HG02763 (cell line): Measurements from ENCODE around the gene UTP4.

Experiments used
- ATAC-seq: cut with Tn5 transposase; IDR thresholded peaks from one replicate; pipeline ENCODE4 v1.9.1; 2021; ENCODE audit warnings: mild to moderate bottlenecking, moderate library complexity; ENCODE audit not compliant: unreplicated experiment

UTP4 gene

DNA sequence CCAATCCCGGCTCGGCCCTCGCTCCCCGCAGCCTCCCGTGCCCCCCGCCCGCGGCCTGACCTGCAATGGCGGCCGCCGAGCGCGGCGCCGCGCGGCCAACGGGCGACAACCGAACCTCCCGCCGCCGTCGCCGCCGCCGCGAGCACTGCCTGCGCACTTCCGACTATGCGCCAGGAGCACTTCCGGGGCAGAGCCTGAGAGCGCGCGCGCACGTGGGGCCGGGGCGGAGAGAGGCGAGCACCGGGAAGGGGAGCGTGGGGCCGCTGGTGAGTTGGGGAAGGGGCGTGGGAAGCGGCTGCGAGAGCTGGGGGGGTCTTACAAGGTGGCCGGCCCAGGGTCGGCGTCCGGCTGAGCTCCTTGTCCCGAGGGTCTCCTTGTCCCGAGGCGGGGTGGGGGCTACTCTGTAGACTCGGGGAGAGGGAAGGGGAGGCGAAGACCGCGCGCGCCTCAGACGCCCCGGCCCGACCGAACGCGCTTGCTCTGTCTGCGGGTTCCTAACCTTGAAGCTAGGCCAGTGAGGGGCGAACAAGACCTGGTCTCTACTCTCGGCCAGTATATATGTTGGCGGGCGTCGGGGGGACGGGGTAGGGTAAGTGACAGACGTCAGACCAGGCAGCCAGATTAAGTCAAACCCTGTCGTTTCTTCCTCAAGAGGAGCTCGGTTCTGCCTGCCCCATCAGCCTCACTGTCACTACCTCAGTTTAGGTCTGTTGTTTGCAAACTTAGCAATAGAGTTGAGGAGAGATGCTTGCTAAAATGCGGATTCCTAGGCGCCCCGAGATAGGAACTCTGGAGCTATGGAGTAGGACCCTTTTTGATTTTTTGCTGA is at the start of gene UTP4, which contains the start of gene CHTF8:
TSS of gene UTP4 (plus strand) at position 226 of the 829 bp plus-strand sequence. CDS start 811 bp downstream, outside the sequence.
TSS of gene CHTF8 (minus strand) at position 165 of the 829 bp plus-strand sequence. CDS start 11,130 bp downstream, outside the sequence.
- ATAC-seq, result peak; percentile 90

DNA sequence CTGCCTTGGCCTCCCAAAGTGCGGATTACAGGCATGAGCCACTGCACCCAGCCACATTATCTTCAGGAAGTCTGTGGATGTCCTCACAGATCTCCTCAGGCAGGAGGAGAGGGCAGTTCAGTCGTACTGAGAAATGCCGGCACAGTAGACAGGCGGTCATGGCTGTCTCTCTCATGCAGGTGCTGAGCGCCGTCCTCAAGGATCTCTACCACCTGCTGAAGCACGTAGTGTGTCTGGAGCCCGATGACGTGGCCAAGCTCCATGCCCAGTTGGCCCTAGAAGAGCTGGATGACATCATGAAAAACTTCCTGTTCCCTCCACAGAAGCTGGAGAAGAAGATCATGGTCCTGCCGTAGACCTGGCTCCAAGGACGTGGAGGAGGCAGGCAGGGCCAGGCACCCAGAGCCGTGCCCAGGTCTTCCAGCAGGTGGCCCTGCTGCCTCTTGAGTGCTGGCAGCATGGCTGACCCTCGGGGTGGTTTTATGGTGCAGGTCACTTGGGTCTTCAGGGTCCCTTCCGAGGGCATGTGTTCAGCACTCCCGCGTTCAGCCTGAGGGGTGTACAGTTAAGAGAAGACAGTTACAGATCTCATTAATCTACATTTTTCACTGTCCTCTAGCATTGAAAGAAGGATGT is 49.0 kb upstream of the UTP4 start:
- no peak for ATAC-seq

DNA sequence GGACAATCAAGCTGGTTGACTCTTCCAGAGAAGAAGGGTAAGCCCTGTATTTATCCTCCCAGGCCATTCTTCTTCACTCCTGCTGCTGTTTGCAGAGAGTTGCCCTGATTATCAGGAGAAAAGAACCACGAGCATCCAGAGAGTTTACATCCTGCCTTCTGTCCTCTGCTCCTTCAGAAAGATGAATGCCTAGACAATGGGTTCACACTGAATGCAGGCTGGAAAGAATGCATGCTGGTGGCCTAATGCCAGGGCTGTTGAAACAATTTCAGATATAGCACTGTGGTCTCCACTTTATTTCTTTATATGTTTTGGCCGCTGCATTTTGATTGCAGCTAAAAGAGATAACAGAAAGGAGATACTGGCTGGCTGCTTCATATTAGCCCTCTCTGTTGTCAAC is 48.2 kb upstream of the UTP4 start:
- ATAC-seq, result no peak

DNA sequence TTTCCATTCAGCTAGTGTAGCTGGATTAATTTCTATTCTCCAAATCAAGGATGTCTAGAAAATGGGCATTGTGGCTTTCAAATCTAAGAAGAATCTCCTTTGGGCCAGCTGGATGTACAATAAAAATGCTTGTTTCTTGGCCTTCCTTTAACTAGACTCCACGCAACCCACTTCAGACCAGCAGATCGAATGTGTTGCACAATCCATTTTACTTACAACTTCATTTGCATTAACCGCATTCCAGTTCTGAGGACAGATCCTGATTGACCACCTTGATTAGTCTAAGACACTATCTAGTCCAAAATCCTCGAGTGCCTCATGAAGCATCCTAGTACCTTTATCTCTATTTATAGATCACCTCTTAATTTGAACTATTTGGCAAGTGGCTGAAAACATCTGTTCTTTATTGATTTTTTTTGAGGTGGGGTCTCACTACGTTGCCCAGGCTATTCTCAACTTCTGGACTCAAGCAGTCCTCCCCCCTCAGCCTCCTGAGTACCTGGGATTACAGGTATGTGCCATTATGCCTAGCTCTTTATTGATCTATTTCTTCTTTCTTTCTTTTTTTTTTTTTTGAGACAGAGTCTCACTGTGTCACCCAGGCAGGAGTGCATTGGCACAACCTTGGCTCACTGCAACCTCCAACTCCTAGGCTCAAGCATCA is 47.3 kb upstream of the UTP4 start:
- no peak for ATAC-seq

DNA sequence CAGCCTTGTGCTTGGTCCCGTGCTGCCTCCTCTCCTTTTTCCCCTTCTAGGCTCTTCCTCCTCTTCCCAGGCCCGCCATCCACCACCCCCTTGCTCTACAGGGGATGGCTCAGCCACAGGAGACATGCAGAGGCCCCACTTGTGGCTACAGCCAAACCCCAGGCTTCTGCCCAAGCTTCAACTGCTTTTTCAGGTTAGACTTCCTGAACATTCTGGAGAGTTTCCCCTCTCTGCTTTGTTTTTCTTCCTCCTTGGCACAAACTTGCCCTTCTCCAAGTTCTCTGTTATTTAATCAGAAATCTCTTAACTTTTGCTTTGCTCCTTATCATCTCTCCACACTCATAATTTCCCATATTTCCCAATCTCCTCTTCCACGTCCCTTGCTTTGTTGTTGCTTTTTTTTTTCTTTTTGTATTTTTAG is 45.3 kb upstream of the UTP4 start:
- ATAC-seq, result no peak

DNA sequence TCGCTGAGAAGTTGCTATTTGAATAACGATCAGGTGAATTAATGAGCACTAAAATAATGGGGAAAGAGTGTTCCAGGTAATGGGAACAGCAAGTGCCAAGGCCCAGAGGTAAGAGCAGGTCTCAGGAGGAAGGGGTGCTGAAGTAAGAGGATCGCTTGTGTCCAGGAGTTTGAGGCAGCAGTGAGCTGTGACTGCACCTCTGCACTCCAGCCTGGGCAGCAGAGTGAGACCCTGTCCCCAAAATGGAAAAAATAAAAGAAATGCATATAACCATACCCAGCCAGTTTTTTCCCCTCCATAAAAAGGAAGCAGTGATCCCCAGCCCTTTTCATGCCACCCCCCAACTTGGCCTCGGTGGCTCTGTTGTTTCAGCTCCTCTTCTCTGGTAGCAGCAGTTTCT is 43.8 kb upstream of the UTP4 start:
- ATAC-seq, result no peak

DNA sequence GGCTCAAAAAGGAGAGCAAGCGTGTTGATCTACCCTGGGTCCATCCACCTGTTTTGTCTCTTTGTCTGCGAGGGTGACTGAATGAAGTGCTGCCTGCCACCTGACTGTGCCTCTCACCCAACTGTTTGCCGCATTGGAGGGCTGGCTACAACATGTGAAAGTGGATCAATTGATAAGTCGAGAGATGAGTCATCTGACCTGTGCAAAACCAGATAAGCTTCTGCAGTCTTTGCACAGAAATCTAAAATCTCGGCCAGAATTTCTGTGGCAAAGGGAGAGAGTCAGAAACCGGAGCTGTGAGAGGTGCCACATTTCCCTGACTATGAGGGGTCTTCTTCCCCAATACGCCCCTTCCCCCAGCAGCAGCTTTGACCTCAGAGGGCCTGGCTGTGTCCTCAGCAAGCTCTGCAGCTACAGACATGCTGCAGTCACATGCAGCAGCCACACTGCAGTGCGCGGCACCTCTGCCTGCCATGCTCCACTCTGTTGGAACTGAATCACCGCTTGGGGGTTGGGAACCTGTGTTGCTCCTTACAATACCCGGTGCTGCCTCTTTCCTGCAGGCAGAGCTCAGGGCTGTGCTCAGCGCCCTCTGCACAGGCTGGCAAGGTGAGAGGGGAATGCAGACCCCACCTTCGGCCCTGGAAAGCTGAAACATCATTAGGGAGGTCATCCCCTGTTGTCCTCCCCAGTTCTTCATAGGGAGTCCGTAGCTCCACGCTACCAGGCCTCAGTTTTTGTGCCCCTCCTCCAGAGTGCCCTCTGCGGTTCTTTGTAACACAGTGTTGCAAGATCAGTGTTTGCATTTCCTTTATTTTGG is 43.1 kb upstream of the UTP4 start:
- ATAC-seq, result no peak

DNA sequence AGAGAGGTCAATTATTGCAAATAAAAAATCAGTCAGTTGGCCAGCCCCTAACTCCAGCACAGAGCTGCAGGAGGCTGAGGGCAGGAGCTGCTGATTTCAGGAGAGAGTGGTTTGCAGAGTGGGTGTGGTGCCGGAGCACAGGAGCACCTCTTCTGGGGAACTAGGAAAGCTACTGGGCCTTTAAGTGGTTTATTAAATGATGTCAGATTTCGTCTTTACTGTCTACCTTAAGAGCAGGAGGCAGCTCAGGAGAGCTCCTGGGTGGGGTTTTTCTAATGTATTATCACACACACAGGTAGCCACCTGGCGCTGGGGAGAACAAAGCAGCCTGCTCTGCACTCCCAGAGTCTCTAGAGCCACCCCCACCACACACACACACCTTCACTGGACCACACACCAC is 38.5 kb upstream of the UTP4 start:
- no peak for ATAC-seq

DNA sequence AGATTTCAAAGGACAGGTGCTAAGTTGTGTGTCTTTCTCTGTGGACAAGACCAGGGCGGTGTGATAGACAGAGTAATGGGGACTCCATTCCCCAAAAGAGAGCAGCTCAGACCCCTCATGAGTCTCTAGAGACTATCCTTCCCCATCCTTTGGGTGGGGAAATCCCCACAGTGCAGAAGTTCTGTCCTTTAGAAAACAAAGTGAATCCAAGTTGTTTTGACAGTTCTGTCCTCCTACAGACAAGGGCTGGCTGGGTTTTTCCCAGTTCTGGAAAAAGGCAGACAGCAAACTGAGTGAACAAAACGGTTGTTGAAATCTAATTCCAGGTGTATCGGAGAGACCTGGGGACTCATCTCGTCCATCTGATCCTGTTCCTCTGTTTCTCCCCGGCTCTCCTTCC is 37.9 kb upstream of the UTP4 start:
- no peak for ATAC-seq

DNA sequence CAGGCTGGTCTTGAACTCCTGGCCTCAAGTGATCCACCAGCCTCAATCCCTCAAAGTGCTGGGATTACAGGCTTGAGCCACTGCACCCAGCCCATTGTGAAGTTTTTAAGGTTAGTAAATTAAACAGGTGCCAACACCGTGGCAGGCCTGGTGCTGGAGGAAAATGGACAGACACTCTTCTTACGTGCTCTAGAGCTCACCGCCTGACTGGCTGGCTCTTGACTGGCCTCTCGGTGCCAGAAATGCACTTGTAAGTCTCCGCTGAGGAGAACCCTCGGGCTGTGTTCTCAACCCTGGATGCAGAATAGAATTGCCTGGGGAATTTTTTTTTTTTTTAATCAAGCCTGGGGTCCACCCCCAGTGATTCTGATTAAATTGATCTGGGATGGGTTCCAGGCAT is 37.3 kb upstream of the UTP4 start:
- ATAC-seq, result no peak

DNA sequence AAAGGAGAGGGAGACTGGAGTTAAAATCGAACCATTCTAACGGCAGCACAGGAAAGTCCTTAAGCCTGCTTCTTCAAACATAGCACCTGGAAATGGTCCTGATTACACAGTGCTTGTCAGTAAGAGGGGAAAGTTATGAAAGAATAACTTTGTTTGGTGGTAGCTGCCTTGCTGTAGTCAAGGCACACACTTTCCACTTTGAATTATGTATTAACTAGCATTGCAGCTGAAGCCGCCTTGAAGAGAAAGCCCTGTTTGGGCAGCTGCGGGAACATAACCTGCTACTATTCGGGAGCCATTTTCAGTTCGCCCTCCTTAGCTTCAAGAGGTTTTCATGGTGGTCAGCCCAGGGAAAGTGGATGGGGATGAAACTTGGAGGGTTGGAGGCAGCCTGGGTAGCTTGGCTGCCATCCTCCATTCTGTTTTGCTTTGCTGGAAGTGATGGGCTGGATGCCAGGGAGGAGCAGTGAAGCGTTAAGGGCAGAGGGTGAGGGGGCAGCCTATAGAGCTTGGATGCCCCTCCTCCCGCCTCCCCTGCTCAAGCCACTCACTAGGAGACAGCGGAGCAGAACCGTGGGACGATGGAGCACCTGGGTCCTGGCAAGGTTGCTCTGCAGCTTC is 32.3 kb upstream of the UTP4 start:
- ATAC-seq, result no peak

DNA sequence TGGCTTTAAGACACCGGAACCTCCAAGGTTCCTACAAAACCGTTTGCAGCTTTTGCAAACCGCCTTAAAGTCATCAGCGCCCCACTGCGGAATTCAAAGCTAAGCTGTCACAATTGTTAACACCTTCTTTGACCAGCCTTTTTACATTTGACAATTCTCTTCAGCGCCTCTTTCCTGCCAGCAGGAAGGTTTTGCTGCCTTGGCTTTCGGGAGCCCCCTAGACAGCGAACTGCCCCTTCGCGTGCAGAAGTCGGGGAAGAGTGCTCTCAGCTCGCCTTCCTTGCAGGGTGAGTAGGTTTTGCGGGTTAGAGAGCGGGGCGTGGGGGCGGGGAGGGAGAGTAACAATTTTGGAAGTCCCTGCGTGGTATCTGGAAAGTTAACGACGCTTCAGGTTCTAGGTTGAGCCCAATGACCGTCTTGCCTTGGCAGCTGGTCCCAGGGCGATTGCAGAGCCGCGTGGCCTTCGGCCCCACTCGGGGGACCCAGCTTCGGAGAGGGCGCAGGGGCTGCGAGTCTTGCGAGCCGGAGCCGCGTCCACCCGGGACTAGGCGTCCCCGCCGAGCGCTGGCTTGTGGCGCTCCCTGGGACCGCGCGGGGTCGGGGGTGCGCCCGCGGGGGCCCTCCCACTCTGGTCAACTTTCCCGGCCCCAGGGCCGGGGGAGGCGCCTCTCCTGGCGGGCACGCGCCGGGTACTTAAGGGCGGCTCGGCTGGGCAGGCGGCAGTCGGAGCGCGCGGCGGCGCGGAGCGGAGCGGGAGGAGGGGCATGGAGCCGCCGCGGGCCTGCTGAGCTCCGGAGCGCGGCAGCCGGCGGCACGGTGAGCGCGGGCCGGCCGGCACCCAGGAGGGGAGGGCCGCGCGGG is 26.7 kb upstream of the UTP4 start, which contains the start of gene HAS3:
TSS of gene HAS3 (plus strand) at position 153 of the 861 bp plus-strand sequence. CDS start 3,743 bp downstream, outside the sequence.
- ATAC-seq, result no peak

DNA sequence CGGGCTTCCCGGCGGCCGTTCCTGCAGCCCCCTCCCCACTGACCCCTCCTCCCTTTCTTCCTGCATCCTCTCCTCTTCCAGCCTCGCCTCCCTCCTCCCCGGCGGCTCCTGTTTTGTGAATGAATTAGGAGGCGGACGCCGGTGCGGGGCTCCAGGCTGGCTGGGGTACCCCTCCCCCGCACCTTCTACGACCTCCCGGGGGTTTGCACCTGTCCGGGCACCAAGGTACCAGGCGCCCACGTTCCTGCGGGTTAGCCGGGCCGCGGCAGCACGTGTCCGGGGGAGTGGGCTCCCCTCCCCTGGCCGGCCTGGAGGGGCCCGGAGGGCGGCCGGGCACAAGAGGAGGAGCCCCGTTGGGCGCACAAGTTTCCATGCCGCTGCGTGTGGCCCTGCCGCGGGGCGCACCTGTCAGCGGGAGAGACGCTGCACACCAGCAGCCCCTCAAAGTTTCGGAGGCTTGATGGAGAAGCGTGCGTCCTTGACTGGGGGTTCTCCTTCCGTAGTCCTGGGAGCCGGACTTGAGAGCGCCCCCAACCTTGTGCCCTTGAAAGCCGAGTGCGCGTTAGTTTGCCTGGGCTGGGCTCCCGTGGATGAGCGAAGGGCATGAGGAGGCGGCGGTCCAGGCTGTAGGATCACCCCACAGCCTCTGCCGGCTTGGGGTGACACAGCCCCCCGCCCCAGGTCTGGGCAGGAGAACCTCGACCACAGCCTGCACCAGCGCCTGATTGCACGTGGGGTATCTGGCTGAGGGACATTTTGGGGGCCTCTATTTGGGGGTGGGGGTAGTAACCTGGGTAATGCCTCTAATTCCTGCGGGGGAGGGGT is 25.7 kb upstream of the UTP4 start:
- no peak for ATAC-seq

DNA sequence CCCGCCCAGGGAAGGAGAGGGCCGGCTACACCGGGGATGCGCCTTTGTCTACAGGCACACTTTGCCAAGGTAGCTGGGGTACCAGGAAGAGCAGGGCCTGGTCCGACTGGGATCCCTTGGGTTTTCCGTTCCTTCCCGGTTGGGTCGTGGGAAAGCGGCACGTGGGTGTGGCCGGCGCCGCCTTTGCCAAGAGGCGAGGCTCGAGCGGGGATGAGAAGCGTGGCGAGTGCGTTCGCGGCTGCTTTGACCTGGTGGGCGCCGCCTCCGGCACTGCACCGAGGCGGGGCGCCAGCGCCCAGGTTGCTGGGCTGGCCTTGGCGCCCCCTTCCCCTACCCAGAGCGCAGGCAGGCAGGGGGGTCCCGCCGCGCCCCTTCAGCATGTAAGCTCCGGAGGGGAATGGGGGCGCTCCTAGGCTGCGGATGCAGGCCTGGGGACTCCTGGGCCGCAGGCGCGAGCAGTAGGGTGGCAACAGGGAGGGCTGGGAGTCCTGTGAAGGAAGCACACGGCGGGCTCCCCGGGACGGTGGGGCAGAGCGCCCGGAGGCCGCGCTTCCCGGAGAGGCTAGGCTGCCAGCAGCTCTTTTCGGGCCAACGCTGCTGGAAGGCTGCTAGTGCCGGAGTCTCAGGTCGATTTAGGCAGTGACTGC is 25.0 kb upstream of the UTP4 start:
- ATAC-seq, result no peak

DNA sequence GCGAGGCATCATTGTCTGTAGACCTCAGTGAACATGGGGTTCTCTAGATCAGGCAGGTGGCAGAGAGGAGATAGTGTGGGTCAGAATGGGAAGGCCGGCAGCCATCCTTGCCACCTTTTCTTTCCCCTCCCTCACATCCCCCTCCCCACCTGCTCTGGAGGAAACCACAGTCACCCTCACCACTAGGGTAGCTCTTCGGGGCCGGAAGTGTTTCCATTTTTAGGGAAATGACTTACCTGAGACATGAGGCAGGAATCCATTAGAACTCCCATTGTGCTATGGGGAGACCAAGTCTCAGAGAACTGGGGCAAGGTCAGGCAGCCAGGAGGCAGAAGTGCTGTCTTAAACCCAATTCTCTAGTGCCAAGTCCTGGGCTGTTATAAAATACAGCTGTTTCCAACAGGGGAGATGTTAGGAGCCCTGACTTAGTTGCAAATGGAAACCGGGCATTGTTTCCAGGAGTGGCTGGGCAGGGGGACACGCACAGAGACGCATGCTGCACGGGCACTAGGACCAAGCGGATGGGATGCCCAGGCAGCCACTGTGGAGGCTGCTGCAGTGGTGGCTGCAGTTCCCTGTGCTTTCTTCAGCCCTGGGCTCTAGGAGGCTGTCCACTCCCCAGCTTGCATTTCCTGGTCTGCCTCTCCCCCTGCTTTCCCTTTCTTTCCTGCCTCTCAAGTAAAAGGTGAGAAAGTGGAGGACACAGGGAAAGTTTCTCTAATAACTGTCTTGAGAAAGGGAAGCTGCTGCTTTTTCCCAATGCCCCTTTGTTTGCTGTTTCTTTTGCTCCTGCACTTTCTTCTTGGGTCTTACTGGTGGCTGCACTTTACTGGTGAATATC is 24.2 kb upstream of the UTP4 start:
- no peak for ATAC-seq

DNA sequence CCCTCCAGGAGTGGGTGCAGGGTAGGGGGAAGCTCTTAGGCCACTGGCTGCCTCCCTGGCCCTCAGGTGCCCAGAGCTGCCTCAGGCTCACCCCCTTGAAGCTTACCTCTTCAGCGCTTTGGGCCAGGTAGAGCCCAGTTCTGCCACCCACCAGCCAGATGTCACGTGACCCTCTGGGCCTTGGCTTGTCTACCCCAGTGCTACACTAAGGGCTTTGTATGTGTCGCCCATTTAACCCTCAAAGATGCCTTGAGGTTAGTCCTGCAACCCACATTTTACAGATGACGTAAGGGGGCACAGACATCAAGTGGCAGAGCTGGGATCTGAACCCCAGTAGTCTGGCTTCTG is 23.6 kb upstream of the UTP4 start:
- no peak for ATAC-seq
